ENCODE measurements around the gene LILRA2.
"Not testable (repeated sequence)": the region's sequence is repeated elsewhere in the genome, so short reads cannot be mapped to it uniquely, and the experiment has no call there.

DNA sequence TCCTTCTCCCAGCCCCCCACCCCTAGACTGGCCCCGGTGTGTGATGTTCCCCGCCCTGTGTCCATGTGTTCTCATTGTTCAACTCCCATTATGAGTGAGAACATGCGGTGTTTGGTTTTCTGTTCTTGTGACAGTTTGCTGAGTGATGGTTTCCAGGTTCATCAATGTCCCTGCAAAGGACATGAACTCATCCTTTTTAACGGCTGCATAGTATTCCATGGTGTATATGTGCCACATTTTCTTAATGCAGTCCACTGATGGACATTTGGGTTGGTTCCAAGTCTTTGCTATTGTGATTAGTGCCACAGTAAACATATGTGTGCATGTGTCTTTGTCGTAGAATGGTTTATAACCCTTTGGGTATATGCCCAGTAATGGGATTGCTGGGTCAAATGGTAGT lies 4.7 kb downstream of the LILRA2 start:
- TF ChIP-seq, protein P1, sequence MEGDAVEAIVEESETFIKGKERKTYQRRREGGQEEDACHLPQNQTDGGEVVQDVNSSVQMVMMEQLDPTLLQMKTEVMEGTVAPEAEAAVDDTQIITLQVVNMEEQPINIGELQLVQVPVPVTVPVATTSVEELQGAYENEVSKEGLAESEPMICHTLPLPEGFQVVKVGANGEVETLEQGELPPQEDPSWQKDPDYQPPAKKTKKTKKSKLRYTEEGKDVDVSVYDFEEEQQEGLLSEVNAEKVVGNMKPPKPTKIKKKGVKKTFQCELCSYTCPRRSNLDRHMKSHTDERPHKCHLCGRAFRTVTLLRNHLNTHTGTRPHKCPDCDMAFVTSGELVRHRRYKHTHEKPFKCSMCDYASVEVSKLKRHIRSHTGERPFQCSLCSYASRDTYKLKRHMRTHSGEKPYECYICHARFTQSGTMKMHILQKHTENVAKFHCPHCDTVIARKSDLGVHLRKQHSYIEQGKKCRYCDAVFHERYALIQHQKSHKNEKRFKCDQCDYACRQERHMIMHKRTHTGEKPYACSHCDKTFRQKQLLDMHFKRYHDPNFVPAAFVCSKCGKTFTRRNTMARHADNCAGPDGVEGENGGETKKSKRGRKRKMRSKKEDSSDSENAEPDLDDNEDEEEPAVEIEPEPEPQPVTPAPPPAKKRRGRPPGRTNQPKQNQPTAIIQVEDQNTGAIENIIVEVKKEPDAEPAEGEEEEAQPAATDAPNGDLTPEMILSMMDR (IDR thresholded peaks at IDR 0.05) = not testable (repeated sequence)
- TF ChIP-seq FOXP1 (CRISPR knock-in tag; IDR thresholded peaks at IDR 0.05; ENCODE audit: borderline replicate concordance) = not testable (repeated sequence)

All from WTC11 (cell line).